CD4-positive, alpha-beta T cell treated with Interferon gamma for 1 hour (primary cell): ENCODE data around the gene FAAH.

Experiments
- DNase-seq: peaks from one replicate; pipeline ENCODE4 v3.0.0-alpha.2; 2020

The FAAH gene

DNA sequence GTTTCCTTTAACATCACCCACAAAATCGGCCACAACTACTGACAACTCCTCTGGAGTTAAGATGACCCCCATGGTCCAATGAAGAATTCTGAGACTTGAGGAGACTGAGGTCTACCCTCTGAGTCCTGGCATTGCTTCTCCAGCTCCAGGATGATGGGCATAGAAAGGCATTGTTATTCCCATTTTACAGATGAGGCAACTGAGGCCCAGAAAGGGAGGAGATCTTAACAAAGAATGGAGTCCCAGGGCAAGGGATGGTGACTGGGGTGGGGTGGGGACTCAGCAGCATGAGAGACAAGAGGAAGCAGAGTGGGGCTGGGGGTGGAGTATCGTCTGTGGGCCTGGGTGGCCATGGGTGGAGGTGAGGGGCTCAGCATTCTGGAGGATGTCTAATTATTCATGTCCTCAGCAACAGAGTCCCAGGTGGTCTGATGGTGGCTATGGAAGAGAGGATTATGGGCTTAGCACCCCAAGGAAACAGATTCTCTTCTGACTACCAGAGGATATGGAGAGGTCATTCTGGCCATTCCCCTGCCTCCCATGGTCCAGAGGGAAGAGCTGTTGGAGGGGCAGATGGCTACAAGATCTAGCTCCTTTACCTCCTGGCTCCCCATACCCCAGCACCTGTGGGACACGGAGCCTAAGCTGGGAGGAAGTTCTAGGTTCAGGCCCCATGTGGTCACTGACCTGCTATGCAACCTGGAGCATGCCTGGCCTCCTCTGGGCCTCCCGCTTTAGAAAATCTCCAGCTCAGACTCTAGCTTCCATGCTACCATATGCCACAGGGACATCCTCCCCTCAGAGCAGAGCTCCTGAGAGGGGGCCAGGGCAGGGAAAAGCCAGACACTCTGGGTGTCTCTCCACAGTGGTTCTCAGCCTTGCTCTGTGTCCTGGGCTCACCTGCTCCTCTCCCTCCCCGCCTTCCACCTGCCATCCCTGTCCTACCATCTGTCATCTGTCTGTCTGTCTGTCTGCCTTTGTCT lies 58.1 kb downstream of the FAAH start:
- DNase-seq, result no peak

DNA sequence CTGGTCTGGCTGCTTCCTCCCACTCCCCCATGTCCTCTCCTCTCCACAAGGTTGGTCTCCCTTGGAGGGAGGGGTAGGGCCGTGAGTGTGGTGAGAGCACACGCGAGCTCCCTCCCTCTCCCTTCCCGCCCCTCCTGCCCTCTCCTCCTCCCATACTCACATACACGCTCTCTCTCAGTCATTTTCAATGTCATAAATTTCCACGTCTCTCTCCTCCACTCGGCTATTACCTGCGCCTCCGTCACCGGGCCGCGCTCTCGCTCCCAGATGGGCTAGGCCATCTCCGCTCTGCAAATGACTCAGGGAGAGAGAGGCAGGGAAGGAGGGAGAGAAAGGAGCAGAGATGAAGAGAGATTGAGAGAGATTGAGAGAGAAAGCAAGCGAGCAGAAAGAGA lies 58.8 kb downstream of the FAAH start:
- no peak for DNase-seq

DNA sequence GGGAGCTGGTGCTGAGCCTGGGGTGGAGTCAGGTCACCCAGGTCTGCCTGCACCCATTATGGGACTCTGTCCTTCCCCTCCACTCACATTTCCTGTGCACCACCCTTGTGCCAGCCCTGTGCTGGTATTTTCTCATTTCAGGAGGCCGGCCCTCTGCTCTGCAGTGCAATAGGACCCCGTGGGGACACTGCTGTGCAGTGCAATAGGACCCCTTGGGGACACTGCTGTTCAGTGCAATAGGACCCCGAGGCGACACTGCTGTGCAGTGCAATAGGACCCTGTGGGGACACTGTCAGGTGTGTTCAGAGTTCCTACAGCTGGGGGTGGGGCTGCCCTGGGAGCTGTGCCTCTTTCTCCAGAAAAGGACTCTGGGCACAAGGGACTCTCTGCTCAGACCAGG lies 59.3 kb downstream of the FAAH start:
- no peak for DNase-seq

DNA sequence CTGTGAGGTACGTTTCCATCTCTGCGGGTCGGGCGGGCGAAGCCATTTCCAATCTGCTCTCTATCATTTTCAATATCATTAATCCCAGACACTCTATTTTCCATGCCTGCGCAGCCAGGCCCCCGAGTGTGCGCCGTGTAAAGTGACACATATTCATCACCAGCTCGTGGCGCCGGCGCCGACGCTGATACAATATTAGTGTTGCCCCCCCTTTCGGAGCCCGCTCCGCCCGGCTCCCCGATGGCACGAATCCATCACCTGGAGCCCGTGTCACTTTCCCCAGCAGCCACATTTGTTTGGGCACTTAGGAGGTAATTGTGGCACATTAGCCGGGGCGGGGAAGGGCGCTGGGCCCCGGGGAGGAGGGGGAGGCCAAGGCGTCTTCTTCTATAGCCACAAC lies 61.8 kb downstream of the FAAH start:
- no peak for DNase-seq

DNA sequence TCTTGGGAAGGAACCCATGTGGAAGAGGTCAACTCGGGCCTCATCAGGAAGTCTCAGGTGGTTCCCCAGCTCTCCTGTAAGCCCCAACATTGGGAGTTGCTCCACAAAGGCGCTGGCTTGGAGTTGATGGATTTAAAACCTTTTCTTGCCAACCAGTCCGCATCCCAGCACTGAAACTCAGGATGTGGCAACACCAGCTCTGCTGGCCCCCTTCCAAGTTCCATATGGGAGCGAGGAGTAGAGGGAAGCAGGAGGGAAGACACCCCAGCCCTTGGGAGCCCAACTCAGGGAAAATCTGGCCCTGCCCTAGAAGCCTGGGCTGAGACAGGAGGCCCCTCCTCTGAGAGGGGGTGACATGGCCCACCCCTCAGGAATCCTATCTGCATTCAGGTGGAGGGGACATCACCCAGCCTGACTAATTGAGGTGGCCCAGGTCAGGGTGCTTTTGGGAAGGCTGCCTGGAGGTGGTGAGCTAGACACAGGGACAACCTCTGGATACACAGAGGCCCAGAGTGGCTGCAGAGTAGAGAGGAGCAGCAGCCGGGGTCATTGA lies 62.4 kb downstream of the FAAH start:
- DNase-seq, result no peak

DNA sequence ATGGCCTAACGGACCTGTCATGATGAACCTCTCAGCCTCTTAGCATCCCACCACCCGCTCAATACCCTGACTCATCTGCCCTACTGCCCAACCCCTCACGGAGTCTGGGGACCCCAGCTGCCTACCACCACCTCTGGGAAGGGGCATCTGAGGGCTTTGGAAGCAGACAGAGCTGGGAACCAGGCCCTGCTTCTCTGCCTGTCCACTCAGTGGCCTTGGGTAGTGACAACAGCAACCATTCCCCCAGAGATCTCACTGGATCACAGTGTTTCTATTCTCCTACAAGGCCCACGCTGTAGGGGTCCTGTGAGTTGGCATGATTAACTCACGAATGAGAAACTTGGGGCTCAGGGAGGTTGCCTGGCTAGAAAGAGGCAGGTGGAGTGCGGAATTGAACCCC lies 63.1 kb downstream of the FAAH start:
- DNase-seq, result no peak

DNA sequence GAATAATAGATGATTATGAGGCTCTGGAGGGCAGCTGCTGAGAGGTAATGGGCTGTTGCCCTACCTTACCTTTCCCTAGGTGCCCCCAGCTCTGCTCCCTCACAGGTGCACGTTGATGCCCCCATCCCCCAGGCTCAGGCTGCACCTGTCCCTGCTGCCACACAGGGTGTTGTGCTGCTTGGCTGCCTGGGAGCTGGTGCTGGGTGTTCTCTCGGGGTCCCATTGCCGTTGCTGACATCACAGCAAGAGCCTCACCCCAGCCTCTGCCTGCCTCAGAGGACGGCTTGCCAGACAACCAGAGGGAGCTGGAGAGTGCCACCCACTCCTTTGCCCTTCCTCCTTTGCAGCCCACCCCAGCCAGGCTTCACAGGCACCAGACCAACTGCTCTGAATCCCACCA lies 64.1 kb downstream of the FAAH start:
- no peak for DNase-seq

DNA sequence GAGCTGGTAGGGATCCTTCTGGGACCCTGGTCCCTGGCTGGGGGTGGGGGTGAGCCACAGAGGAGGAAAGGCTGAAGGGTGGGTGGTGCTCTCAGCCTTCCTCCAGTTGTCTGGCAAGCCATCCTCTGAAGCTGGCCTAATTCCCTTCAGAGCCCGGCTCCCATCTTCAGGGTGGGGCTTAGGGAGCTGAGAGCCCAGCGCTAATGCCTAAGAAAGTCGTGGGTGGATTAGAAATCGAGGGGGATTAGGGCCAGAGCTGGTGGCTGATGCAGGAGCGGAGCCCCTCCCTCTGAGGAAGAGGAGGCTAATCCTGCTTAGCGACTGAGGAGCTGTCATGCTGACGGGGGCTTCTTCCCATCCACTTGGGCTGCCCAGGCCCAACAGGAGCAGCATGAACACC lies 64.7 kb downstream of the FAAH start:
- DNase-seq, result no peak

DNA sequence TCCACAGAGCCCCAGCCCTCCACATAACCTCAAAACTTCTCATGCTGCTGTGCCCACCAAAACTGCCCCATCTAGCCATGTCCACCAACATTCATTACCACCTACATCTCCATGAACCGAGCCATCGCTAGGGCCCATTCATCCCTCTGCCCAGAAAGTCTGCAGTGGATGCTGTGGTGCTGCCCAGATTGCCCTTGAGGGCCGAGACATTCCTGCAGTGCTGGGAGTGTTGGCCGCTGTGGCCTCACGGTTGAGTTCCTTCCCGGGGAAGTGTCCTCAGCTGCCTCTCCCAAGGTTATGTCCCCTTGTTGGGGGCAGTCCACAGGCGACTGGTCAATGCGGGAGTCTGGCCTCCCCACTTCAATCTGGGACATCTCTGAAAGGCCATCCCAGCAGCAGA lies 65.2 kb downstream of the FAAH start:
- DNase-seq, result no peak

DNA sequence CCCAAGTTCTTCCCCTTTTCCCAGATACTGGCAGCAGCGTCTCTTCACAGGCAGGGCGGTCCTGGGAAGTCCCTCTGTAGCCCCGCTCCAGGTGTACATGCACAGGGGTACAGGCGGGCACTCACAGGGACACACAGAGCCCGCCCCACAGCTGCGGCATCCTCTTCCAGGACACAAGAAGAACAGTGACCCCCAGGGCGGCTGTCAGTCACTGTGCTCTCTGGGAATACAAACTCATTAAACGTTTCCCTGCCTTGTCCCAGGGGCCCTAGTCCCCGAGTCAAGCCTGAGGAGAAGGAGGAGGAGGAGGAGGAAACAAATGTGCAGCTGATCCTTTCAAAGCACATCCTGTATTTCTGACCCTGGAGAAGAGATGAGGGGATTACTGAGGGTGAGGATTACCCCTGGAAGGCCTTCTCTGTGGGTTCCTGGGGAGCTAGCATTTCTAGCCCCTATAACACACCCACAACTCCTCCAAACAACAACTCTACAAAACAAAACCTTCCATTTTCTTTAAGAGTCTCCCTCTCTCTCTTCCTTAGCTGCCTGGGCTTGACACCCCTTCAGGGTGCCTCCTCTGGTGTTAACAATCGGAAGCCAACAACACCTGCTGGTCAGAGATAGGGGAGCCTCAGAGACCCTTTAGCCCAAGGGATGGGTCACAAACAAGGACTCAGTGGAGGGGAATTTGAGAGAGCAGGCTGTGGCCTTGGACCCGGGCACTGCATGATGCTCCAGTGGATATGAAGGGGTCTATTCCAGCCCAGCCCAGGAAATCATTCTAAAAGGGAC lies 67.1 kb downstream of the FAAH start:
- no peak for DNase-seq

DNA sequence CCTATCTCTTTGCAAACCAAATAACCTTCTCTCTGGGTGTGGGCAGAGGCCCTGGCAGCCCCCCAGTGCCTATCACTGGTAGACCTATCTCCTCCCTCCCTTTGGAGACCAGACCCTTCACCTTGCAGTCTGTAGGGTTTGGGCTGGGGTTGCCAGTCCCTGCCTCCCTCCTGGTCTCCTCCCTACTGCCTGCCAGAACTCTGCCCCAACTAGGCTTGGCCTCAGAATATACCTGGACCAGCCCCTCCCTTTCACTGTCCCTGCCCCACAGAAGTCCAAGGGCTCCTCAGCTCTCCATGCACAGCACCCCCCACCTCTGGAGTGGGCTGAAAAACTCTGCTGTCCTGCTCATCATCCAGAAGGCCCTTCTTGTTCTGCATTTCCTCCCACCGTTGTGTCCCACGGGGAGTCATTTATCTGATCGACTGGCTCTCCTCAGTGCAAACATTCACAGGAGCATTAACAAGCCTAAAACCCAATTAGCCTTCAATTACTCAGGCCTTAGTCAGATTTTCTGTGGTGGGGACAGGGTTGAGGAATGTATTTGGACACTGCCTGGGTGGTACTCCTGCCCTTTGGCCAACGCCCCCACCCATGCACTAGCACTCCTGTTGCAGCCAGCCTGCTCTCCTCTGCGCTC lies 67.8 kb downstream of the FAAH start:
- DNase-seq, result no peak
